Measurements from ENCODE around the gene PRR5.

DNA sequence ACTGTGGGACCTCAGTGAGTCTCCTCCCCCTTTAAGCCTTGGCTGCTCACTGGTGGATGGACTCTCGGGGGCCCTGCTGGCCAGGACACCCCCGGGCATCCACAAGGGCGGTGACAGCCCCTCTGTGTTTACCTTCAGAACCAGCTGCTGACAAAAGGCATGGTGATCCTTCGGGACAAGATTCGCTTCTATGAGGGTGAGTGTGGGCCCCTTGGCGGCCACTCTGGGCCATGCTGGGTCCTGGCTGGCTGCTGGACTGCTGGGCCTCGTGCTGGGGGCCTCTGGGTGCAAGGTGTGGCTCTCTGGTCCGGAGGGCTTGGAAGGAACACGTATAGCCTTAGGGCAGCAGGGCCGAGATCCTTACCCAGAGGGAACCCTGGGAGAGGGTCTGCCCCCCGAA is 24.4 kb downstream of the PRR5 start:
- TF ChIP-seq, protein P1, sequence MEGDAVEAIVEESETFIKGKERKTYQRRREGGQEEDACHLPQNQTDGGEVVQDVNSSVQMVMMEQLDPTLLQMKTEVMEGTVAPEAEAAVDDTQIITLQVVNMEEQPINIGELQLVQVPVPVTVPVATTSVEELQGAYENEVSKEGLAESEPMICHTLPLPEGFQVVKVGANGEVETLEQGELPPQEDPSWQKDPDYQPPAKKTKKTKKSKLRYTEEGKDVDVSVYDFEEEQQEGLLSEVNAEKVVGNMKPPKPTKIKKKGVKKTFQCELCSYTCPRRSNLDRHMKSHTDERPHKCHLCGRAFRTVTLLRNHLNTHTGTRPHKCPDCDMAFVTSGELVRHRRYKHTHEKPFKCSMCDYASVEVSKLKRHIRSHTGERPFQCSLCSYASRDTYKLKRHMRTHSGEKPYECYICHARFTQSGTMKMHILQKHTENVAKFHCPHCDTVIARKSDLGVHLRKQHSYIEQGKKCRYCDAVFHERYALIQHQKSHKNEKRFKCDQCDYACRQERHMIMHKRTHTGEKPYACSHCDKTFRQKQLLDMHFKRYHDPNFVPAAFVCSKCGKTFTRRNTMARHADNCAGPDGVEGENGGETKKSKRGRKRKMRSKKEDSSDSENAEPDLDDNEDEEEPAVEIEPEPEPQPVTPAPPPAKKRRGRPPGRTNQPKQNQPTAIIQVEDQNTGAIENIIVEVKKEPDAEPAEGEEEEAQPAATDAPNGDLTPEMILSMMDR (IDR thresholded peaks at IDR 0.05): no peak
- TF ChIP-seq EZH2phosphoT487 (IDR thresholded peaks at IDR 0.05): no peak
- no peak for TF ChIP-seq EZH2 (IDR thresholded peaks at IDR 0.05)
